H1 (cell line): Measurements from ENCODE around the gene PIK3R6. TPM values are rescaled to one million over a fixed set of nuclear protein-coding genes. Genes with fewer than 3 reads are reported as not detected.

Source experiments
- EGR1 ChIP-seq: IDR thresholded peaks from 2 replicates; pipeline ENCODE4 v1.6.1; 2011; ENCODE audit warnings: low read depth, low read length, borderline replicate concordance
- GABPA ChIP-seq: IDR thresholded peaks from 2 replicates; pipeline ENCODE4 v1.6.1; 2011; ENCODE audit warnings: mild to moderate bottlenecking, low read length, moderate library complexity, borderline replicate concordance; ENCODE audit not compliant: insufficient read depth
- NANOG ChIP-seq: IDR thresholded peaks from 2 replicates; pipeline ENCODE4 v1.6.1; 2011; ENCODE audit warnings: low read length, low read depth, mild to moderate bottlenecking, inconsistent platforms; ENCODE audit not compliant: insufficient read depth, poor library complexity, severe bottlenecking
- polyA plus RNA-seq, 7 experiments: library from polyadenylated mRNA; depleted of rRNA in 3 of 7; stranded (reverse) in 5 of 7; unstranded in 2 of 7; fragments of >200 nt in 5 of 7; fragments of 200-250 nt in 2 of 7; gene quantifications; 1 replicate in 5 of 7; 2 replicates in 1 of 7; 4 replicates in 1 of 7; pipeline versions ENCODE4 v1.2.1 to v1.2.3, GENCODE V29; 2011 to 2013; ENCODE audit warnings: missing spikeins in 2 of 7, mixed read lengths in 2 of 7
- total RNA-seq: library from RNA; stranded (reverse); fragmentation: NEBNext Ultra II Directional; extraction: Animal tissue kit (Norgen Biotek cat#: 25700); gene quantifications from 2 replicates; pipeline ENCODE4 v1.2.1, GENCODE V29; 2021

Gene PIK3R6
- total and polyA plus RNA-seq, 2 of the 8 experiments (the other 6 are each of a cell fraction or from before 2014, with no cell fraction given): 0.24 to 1.2 TPM

GRCh38 chr17:8832711-8833352, 34.6 kb downstream of the PIK3R6 start (continued):
- TF ChIP-seq GABPA (peak; percentile 36; the same call in 1 of the 2 replicates), NANOG (peak; percentile 29), EGR1 (peak; percentile 24; the same call in 1 of the 2 replicates)
